NCI-H526 (cell line): ENCODE measurements around the gene RAB6A.
"Not testable (repeated sequence)": the region's sequence is repeated elsewhere in the genome, so short reads cannot be mapped to it uniquely, and the experiment has no call there.

ENCODE experiments used
- DNase-seq, 2 experiments: peaks; one replicate each; lab custom pipeline; 2025; lab: John Stamatoyannopoulos, UW

RAB6A gene

GRCh38 chr11:73726825-73727224, 34.0 kb downstream of the RAB6A start:
- no peak for DNase-seq

GRCh38 chr11:73717136-73717535, 43.7 kb downstream of the RAB6A start:
- no peak for DNase-seq

GRCh38 chr11:73716153-73717056, 44.5 kb downstream of the RAB6A start:
- DNase-seq = peak in 1 of 2 experiments; percentile 12

DNA sequence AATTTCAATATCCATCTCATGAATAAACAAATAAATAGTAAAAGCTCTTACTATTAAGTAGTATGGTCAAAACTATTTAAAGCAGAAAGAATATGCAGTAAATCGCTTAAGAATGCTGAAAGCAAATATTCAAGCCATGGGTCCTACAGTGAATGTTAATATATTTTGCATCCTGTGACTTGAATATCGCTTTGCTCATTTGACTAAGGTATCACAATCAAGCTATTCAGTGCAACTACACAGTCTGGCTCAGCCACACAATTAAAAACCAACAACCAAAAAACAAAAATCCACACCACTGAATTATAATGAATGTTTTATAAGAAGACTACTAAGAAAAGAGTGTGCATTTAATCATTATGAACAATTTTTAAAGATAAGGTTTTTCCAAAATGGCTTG, 45.3 kb downstream of the RAB6A start:
- peak; percentile 91 to 92 for DNase-seq

DNA sequence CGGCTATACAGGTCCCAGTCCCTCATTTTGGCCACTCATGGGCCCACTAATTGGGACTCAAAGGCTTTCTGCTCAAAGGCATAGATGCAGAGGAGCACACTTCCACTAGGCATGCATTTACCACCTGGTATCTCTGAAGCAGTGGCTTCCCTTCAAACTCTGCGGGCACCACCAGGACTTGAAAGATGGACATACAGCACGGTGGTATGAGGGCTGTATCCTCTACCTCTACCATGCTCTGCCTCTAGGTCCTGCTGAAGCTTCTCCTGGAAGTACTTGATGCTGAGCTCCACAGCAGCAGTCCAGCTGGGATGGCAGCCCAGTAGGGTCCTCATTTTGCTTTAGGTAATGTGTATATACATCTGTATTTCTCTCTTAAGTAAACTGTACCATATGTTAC, 49.9 kb downstream of the RAB6A start:
- no peak for DNase-seq

GRCh38 chr11:73705053-73705452, 55.8 kb downstream of the RAB6A start:
- no peak for DNase-seq

GRCh38 chr11:73693899-73694525, 66.9 kb downstream of the RAB6A start:
- DNase-seq = peak in 1 of 2 experiments; percentile 34

GRCh38 chr11:73680687-73681086, 80.2 kb downstream of the RAB6A start:
- DNase-seq = no peak

GRCh38 chr11:73676552-73676951, 84.3 kb downstream of the RAB6A start:
- not testable (repeated sequence) for DNase-seq

- no peak for DNase-seq
Observed at GRCh38 chr11:73671701-73672100, 89.2 kb downstream of the RAB6A start.

GRCh38 chr11:73670808-73671207, 90.1 kb downstream of the RAB6A start:
- no peak for DNase-seq

DNA sequence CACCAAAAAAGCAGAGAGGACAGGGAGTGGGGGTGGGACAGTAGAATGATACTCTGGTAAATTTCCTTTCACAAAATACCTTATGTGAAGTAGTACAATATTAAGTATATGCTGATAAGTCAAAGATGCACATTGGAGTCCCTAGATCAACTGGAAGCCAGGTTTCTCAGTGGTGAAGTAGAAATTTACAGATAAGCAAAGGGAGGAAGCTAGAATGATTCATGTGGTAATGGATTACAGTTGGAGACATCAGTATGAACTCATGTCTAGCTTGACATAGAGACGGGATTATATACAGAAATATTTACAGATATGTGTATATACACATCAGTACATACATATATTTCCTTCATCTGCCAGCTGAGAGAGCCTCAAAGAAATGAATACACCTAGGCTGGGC, 93.0 kb downstream of the RAB6A start:
- DNase-seq = no peak

- no peak for DNase-seq
Observed at GRCh38 chr11:73664877-73665276, 96.0 kb downstream of the RAB6A start.

DNA sequence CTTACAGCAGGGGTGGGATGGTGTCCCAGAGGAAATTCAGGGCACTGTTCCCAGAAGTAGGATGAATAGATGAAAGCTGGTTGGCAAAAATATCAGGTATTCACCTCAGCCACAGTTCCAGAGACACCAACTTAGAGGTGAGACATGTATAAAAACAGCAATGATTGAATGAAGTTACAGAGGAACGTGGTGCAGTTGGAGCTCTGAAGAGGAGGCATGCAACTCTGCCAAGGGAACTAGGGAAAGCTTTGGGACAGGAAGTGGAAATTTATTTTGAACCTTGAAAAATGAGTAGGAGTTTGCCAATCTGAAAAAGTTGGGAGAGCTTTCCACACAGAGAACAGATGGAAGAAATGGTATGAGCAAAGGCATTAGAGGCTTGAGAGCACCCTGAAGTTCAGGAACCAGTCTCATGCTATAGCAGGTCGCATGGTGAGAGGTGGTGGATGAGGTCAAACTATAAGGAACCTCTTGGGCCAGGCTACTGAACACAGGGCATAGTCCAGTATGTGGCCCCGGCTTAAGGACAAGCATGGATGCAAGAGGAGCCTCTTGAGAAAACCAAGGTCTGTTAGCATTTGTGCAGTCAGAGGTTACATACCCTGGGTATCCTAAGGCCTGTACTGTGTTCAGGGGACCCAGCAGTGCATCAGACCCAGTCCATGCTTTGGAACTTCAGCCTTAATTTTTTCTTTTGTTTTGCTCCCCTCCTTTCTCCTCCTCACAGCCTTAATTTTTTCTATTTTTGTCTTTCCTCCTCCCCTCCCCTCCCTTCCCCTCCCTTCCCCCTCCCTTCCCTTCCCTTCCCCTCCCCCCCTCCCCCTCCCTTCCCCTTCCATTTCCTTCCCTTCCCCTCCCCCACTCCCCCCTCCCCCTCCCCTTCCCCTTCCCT, 97.0 kb downstream of the RAB6A start:
- DNase-seq = no peak

GRCh38 chr11:73662445-73663157, 98.3 kb downstream of the RAB6A start:
- DNase-seq = no peak

GRCh38 chr11:73661035-73661628, 99.7 kb downstream of the RAB6A start:
- peak; percentile 85 to 96 for DNase-seq

GRCh38 chr11:73660497-73661034, 100.3 kb downstream of the RAB6A start:
- no peak for DNase-seq

DNA sequence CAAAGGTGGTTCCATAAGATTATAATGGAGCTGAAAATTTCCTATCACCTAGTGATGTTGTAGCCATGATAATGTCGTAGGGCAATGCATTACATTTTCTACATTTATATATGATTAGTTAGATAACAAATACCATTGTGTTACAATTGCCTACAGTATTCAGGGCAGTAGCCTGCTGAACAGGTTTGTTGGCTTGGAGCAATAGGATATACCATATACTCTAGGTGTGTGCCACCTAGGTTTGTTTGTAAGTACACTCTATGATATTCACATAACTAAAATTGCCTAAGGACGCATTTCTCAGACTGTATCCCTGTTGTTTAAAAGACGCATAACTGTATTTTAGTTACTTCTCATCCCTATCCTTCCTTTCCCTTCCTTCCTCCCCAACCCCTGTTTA, 100.9 kb downstream of the RAB6A start:
- peak in 1 of 2 experiments; percentile 39 for DNase-seq

DNA sequence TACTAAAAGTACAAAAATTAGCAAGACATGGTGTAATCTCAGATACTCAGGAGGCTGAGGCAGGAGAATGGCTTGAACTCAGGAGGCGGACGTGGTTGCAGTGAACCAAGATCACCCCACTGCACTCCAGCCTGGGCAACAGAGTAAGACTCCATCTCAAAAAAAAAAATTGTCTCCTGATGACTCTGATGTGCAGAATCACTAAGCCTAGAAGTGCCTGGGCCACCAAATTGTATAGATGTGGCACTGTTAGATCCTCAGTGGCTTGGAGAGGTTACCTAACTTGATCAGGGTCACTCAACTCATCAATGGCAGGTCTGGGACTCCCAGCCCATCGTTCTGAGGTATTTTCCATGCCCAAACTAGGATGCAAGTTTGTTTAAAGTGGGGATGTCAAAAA, 103.9 kb downstream of the RAB6A start:
- DNase-seq = no peak

DNA sequence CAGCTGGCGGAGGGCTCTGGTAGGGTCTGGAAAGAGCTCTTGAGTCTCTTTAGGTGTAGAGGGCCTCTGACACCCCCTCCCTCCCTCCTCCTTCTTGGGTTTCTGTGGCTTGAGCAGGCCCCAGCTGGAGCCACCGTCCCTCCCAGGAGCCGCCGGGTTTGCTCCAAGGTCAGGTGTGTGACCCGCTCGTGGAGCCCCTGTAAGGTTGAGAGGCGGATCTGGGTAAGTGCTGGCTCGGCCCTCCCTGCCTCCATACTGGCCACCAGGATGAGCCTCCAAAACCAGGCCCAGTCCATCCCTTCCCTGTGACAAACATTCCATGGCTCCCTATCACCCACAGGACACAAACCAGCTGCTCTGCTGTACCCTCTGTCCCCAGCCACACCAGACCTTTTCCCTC, 105.2 kb downstream of the RAB6A start:
- no peak for DNase-seq

- DNase-seq = no peak
Observed at GRCh38 chr11:73654482-73655021, 106.3 kb downstream of the RAB6A start.
